ENCODE results near the gene NUP62. TPM values are rescaled to one million over a fixed set of nuclear protein-coding genes. Genes with fewer than 3 reads are reported as not detected.
"Not testable (repeated sequence)": the region's sequence is repeated elsewhere in the genome, so short reads cannot be mapped to it uniquely, and the experiment has no call there.

The NUP62 gene
- total RNA-seq, 1 donor from 2014 or later = 36.5 TPM

DNA sequence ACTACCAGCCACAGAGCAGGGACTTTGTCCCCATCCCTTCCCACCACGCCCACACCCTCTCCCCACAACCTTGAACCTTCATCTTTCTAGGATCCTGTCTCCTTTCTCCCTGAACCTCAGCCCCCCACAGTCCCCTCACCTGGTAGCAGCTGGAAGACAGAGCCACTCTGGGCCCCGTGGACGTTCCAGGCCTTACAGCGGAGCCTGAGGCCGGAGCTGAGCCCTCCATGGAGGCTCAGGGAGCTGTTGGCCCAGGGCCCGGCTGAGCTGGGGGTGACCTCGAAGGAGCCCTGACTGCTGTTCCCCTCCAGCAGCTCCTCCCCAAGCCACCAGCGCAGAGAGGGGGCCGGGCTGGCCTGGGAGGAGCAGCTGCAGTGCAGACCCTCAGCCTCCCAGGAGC lies 28.8 kb upstream of the NUP62 start:
- DNase-seq = peak; percentile 30
- H3K4me3 ChIP-seq; H3K36me3 ChIP-seq; intact Hi-C loops (cut with DNase I); H3K27ac ChIP-seq; H3K27me3 ChIP-seq (ENCODE audit: low read depth); H3K9me3 ChIP-seq; ATAC-seq: not testable (repeated sequence)
- H3K4me1 ChIP-seq = peaks cover 33% of the 10 kb centered on the region

DNA sequence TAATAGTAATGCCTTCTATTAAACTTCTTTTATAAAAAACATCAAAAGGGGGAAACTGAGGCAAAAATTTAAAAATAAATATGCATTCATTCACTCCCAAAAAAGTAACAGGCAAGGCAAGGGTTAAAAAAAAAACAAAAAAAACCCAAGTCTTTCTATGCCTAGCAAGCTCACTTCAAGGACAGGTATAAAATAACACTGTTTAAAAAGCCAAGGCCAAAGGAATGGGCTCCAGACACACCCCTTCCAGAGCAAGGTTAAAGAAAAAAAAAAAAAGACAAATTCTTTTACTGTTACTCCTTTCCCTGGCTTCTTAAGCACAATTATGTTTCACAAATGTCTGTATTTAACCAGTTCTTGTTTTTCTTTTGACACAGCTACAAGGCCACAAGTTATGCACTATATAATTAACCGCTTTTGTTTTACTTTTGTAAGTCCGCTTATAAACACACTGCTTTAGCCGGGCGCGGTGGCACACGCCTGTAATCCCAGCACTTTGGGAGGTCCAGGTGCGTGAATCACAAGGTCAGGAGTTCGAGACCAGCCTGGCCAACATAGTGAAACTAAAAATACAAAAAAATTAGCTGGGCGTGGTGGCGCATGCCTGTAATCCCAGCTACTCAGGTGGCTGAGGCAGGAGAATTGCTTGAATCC lies 28.1 kb upstream of the NUP62 start:
- ATAC-seq (no peak), DNase-seq (peak; percentile 26)
- Histone ChIP-seq H3K4me3 (no peak overlapping the region), H3K27ac (no peak overlapping the region), H3K4me1 (peaks cover 40% of the 10 kb centered on the region), H3K27me3 (ENCODE audit: low read depth) (no peaks in the 10 kb centered on the region), H3K9me3 (no peaks in the 10 kb centered on the region), H3K36me3 (no peaks in the 10 kb centered on the region)
- intact Hi-C loops (cut with DNase I) = no loop called here
- no peak for TF ChIP-seq CTCF (IDR thresholded peaks at IDR 0.05)

DNA sequence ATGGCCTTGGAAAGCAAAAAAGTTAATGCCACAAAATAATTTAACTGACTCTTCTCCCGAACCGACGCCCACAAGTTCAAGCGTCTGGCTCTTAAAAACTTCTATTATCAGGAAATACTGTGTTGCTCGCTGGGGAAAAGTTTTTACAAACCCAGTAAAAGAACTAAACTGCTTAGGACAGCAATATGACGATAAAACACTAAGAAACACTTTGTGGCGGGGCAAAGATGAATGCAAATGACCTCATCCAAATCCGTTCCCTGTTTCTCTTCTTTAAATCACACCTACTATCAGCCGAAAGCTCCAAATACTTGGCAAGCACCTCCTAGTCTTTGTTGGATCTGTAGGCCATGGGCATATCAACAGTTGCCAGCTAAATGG lies 26.8 kb upstream of the NUP62 start:
- H3K9me3 ChIP-seq = no peaks in the 10 kb centered on the region
- peaks cover 35% of the 10 kb centered on the region for H3K4me1 ChIP-seq
- intact Hi-C loops (cut with DNase I) = no loop called here
- H3K27ac ChIP-seq = no peak overlapping the region
- H3K27me3 ChIP-seq (ENCODE audit: low read depth) = no peaks in the 10 kb centered on the region
- no peak for ATAC-seq
- DNase-seq = no peak
- H3K4me3 ChIP-seq = no peak overlapping the region
- H3K36me3 ChIP-seq = no peaks in the 10 kb centered on the region
- no peak for TF ChIP-seq CTCF (IDR thresholded peaks at IDR 0.05)

- Histone ChIP-seq H3K36me3 (no peaks in the 10 kb centered on the region), H3K27ac (no peak overlapping the region), H3K4me1 (peaks cover 35% of the 10 kb centered on the region), H3K9me3 (no peaks in the 10 kb centered on the region), H3K4me3 (peak overlapping the region; percentile 1), H3K27me3 (ENCODE audit: low read depth) (no peaks in the 10 kb centered on the region)
- DNase-seq = peak; percentile 40
- intact Hi-C loops (cut with DNase I) = no loop called here
- no peak for TF ChIP-seq CTCF (IDR thresholded peaks at IDR 0.05)
- ATAC-seq = no peak
Measured at GRCh38 chr19:49954933-49955332, 25.6 kb upstream of the NUP62 start.

DNA sequence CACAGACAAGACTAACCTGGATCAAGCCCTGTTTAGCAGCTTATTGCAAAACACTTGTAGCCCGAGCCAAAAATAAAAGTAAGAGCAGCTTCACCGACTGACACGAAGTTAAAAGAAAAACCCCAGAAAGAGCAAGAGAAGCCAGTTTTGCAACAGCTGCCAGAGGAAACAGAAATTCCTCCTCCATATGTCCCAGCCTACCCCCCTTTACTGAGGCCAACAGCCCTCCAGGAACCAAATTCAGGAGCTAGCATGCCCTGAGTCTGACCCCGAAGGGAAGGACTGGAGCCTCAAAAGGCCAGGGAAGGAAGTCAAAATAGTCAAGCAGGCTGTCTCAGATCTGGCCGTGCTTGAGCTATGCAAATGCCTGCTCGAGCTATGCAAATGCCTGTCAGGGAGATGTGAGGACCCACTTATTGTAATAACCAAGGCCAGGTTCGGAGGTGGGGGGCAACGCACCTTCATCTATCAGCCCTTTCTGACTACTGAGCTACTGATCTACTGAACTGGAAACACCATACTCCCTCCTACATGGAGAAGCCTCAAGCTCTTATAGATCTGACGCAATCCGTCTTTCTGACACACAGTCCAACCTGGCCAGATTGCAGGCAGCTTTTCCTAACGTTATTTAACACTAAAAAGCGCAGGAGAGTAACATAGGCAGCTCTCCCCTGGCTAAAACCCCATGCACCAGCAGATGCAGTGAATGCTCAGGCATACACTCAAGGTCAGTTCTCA lies 25.0 kb upstream of the NUP62 start:
- intact Hi-C loops (cut with DNase I) = no loop called here
- H3K4me3 ChIP-seq = peak overlapping the region; percentile 9
- TF ChIP-seq CTCF (IDR thresholded peaks at IDR 0.05) = no peak
- H3K4me1 ChIP-seq = peaks cover 35% of the 10 kb centered on the region
- peak overlapping the region; percentile 42 for H3K27ac ChIP-seq
- ATAC-seq = peak; percentile 56 to 58
- H3K36me3 ChIP-seq = no peaks in the 10 kb centered on the region
- H3K27me3 ChIP-seq (ENCODE audit: low read depth) = no peaks in the 10 kb centered on the region
- no peaks in the 10 kb centered on the region for H3K9me3 ChIP-seq
- peak; percentile 45 for DNase-seq

DNA sequence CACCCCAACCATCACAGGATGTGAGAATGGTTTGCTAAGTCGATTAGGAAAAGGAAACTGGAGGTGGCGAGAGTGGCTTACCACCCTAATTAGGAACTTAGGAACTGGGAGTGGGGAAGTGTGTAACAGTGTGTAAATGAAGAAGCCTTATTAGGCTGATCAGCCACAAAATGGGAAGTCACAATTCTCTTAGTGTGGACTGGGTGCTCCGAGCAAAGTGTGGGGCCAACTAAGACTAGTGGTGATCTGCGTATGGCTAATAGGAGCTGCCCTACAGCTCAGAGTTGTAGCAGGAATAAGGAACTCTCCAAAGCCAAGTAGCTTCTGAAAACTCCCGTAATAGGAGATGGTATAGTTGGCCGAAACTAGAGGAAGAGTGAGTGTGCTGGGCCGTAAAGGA lies 24.1 kb upstream of the NUP62 start:
- intact Hi-C loops (cut with DNase I) = no loop called here
- DNase-seq (peak; percentile 34), ATAC-seq (peak; percentile 49 to 72)

More for the DNA sequence above, 24.1 kb upstream of the NUP62 start:
- Histone ChIP-seq H3K4me3 (no peak overlapping the region), H3K27ac (no peak overlapping the region), H3K36me3 (no peaks in the 10 kb centered on the region), H3K9me3 (no peaks in the 10 kb centered on the region), H3K4me1 (peaks cover 35% of the 10 kb centered on the region), H3K27me3 (ENCODE audit: low read depth) (no peaks in the 10 kb centered on the region)
- TF ChIP-seq CTCF (IDR thresholded peaks at IDR 0.05) = no peak

Measured in lower lobe of right lung (tissue), 2 donors.